T follicular helper cell (primary cell): ENCODE data around the gene PRH1.

Experiments
- DNase-seq: peaks from one replicate; pipeline ENCODE4 v3.0.0-alpha.2; 2020; ENCODE audit warnings: low read depth

PRH1 gene

DNA sequence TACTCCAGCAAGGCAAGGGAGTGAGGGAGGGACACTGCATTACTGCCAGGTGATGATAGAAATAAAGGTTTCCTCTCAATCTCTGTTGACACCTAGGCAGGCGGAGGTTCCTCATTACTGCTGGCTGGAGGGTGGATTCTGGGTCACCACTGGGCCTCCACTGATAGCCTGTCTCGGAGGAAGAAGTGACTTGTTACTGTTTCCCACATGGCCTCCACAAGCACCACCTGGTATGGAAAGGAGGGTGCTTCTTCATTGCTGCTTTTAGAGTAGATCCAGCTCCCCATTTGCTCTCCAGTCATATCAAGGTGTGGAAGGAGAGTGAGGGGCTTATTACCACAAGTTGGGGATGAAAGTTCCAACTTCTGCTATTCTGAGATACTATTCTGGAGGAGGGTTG, 41.2 kb downstream of the PRH1 start:
- DNase-seq: no peak

DNA sequence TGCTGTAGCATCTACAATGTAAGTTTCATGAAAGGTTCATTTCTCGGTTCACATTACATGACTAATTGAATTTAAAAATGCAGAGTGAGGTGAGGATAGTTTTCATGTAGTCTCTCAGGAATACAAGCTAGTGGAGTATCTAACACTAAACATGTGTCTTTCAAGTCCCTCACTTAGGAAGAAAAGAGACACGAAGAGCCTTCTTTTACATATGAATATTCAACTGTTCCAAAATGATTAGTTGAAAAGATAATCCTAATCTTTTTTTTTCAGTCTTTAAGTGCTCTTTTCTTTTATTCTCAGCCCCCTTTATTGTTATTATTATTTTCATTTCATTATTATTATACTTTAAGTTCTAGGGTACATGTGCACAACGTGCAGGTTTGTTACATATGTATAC, 45.6 kb downstream of the PRH1 start:
- DNase-seq: no peak
